GM06990 (cell line): ENCODE data around the gene RND3.

Source experiments
- DNase-seq: peaks from one replicate; pipeline ENCODE4 v3.0.0-alpha.2; 2011; ENCODE audit not compliant: insufficient read length; ENCODE audit errors: extremely low read depth
- H3K27me3 ChIP-seq: replicated peaks from 2 replicates; pipeline ENCODE4 v1.6.0; 2011; ENCODE audit warnings: low read length; ENCODE audit not compliant: control insufficient read depth, insufficient read depth
- H3K36me3 ChIP-seq: 2 replicates; pipeline ENCODE4 v1.5.1; 2011; ENCODE audit warnings: low read length; ENCODE audit not compliant: control insufficient read depth, insufficient read depth
- H3K4me3 ChIP-seq: replicated peaks from 2 replicates; pipeline ENCODE4 v1.5.1; 2011; ENCODE audit warnings: low read depth, mild to moderate bottlenecking, control low read depth, low read length
- TF ChIP-seq, protein P1 (sequence below): IDR thresholded peaks from 2 replicates; pipeline ENCODE4 v1.5.1; 2011; ENCODE audit warnings: low read length, control low read depth, mild to moderate bottlenecking, inconsistent platforms; ENCODE audit not compliant: insufficient read depth, poor library complexity, severe bottlenecking

The RND3 gene

GRCh38 chr2:150507071-150507470 lies 19.6 kb upstream of the RND3 start:
- TF ChIP-seq, protein P1, sequence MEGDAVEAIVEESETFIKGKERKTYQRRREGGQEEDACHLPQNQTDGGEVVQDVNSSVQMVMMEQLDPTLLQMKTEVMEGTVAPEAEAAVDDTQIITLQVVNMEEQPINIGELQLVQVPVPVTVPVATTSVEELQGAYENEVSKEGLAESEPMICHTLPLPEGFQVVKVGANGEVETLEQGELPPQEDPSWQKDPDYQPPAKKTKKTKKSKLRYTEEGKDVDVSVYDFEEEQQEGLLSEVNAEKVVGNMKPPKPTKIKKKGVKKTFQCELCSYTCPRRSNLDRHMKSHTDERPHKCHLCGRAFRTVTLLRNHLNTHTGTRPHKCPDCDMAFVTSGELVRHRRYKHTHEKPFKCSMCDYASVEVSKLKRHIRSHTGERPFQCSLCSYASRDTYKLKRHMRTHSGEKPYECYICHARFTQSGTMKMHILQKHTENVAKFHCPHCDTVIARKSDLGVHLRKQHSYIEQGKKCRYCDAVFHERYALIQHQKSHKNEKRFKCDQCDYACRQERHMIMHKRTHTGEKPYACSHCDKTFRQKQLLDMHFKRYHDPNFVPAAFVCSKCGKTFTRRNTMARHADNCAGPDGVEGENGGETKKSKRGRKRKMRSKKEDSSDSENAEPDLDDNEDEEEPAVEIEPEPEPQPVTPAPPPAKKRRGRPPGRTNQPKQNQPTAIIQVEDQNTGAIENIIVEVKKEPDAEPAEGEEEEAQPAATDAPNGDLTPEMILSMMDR, result no peak
- H3K27me3 ChIP-seq, result no peaks in the 10 kb centered on the region
- H3K4me3 ChIP-seq, result no peak overlapping the region
- DNase-seq, result no peak
- no peaks in the 10 kb centered on the region for H3K36me3 ChIP-seq

DNA sequence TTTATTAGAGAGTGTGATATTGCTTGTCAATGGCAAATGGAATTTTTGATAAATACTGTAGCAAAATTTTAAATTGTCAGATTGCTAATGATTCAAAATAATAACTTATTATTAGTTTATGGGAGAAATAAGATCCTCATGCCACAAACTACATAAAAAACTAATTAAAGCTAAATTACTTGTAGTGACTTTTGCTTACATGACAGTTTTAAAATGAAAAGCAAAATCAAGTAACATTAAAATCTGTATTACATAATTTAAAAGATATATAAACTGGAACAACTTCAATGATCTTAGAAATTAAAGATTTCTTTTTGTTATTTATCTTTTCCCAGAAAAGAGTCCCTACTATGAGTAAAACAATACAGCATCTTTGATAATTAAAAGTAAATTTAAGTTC lies 17.7 kb upstream of the RND3 start:
- DNase-seq, result no peak
- H3K27me3 ChIP-seq, result no peaks in the 10 kb centered on the region
- no peak overlapping the region for H3K4me3 ChIP-seq
- no peaks in the 10 kb centered on the region for H3K36me3 ChIP-seq
- TF ChIP-seq, protein P1, result no peak

- DNase-seq, result no peak
- no peaks in the 10 kb centered on the region for H3K36me3 ChIP-seq
- TF ChIP-seq, protein P1, result no peak
These were observed 8.6 kb upstream of the RND3 start for GRCh38 chr2:150495993-150496627.

DNA sequence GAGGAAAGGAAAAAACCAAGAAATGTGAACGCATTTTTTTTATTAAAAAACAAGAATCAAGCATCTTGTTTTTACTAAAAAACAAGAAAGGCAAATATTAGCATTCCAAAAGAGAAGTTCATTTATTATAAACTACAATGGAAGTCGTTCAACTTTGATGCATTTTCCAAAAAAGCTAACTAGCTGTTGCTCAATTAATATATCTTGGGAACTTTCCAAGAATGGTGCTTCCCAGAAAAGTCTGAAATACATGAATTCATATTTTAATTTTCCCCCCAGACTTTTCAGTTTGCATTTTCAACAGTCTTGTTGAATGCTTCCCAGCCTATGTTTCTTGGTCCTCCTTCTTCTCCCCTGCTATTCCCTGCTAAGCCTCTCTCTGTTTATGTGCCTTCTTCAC lies 7.5 kb upstream of the RND3 start:
- Histone ChIP-seq H3K27me3 (no peaks in the 10 kb centered on the region), H3K36me3 (no peaks in the 10 kb centered on the region), H3K4me3 (no peak overlapping the region)
- TF ChIP-seq, protein P1, result no peak
- DNase-seq, result no peak

More at GRCh38 chr2:150495993-150496627, 8.6 kb upstream of the RND3 start:
- Histone ChIP-seq H3K4me3 (no peak overlapping the region), H3K27me3 (no peaks in the 10 kb centered on the region)

- Histone ChIP-seq H3K4me3 (no peak overlapping the region), H3K36me3 (no peaks in the 10 kb centered on the region), H3K27me3 (no peaks in the 10 kb centered on the region)
- no peak for DNase-seq
- TF ChIP-seq, protein P1, result no peak
These were observed 6.9 kb upstream of the RND3 start for GRCh38 chr2:150494234-150494945.
